Adrenal gland (tissue), 5 donors: ENCODE results near the gene SPIB.

Experiments used
- CTCF ChIP-seq, 6 experiments: fragments of 450-650 bp in 4 of 6; fragments of 200-600 bp in 2 of 6; sonication (generic) in 1 of 6; IDR thresholded peaks; 1 replicate in 5 of 6; 2 replicates in 1 of 6; pipeline versions ENCODE4 v1.5.1 to v1.8.0; 2016 to 2021; ENCODE audit warnings: antibody characterized with exemption in 6 of 6, mild to moderate bottlenecking in 2 of 6, moderate library complexity in 1 of 6
- POLR2A ChIP-seq, 2 donors: fragments of 450-650 bp; IDR thresholded peaks; one replicate each; pipeline ENCODE4 v1.6.1; 2017; ENCODE audit warnings: antibody characterized with exemption in 2 of 2, mild to moderate bottlenecking in 2 of 2, moderate library complexity in 1 of 2
- donor health status: DM: no; HTN: no; CAD: no.

DNA sequence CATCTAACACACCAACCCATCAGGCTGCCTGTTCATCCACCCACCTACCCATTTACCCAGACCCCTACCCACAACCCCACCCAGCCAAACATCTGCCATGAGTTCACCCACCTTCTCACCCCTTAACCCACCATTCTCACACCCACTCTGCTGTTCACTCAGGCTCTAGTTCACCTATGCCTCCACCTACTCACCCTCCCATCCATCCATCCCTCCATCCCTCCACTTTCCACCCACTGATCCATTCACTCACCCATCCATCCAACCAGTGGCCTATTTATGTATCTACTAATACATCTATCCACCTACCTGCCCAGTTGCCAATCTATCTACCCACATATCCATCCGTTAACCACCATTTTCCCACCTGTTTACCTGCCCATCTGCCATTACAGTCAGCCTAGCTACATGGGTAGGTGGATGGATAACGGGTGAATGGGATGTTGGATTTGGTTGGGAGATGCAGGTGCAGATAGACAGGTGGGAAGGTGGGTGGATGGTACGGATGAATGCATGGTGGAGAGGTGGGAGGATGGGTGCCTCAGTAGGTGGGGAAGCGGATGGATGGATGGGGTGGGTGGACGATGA is 19.2 kb downstream of the SPIB start:
- no peak for TF ChIP-seq CTCF (IDR thresholded peaks at IDR 0.05)
- no peak for TF ChIP-seq POLR2A (IDR thresholded peaks at IDR 0.05)
